Right lobe of liver (tissue), 4 donors: ENCODE data around the gene NR2F1-AS1.

Experiments
- CTCF ChIP-seq, 4 donors: fragments of 200-600 bp in 3 of 4; fragments of 450-650 bp in 1 of 4; IDR thresholded peaks; one replicate each; pipeline versions ENCODE4 v1.5.1 to v1.8.0; 2016 to 2022; ENCODE audit warnings: antibody characterized with exemption in 4 of 4, mild to moderate bottlenecking in 2 of 4
- POLR2A ChIP-seq: fragments of 450-650 bp; IDR thresholded peaks from one replicate; pipeline ENCODE4 v1.6.1; 2017; ENCODE audit warnings: antibody characterized with exemption, mild to moderate bottlenecking
- donor health status: DM: no; HTN: no; CAD: no.
- donor health status: DM: no; HTN: no; CAD: no.
- donor health status: DM: no; HTN: yes; CAD: no.

GRCh38 chr5:93620487-93621326 is 39.7 kb upstream of the NR2F1-AS1 start:
- TF ChIP-seq CTCF (IDR thresholded peaks at IDR 0.05), result peak in 2 of 4 donors; percentile 22 to 28
- no peak for TF ChIP-seq POLR2A
